Measurements from ENCODE around the gene GTPBP4. TPM values are rescaled to one million over a fixed set of nuclear protein-coding genes. Genes with fewer than 3 reads are reported as not detected.

Gene GTPBP4
- total RNA-seq, 1 experiment from 2014 or later = 111 TPM

GRCh38 chr10:970311-971149 lies 17.7 kb upstream of the GTPBP4 start:
- ChIA-PET POLR2A (no interaction called here), RAD21 (ENCODE audit: low non-redundant PET in 1 of 2, low total read pairs in 2 of 2, uncharacterized antibody in 2 of 2, unreplicated experiment in 2 of 2) (no interaction called here), CTCF (no interaction called here)
- ATAC-seq (no peak), DNase-seq (ENCODE audit: low read depth, low spot score) (no peak)
- intact Hi-C loops (cut with micrococcal nuclease) = no loop called here
- no peak overlapping the region for H3K27ac ChIP-seq (ENCODE audit: low read depth, low read length)
- no peak overlapping the region for H3K4me3 ChIP-seq (replicated peaks in 1 of 2; ENCODE audit: low read depth in 1 of 2, low read length in 2 of 2)
- no peak overlapping the region for H2AFZ ChIP-seq (ENCODE audit: low read depth, low read length, poor library complexity, severe bottlenecking)
- no peaks in the 10 kb centered on the region for H3K4me1 ChIP-seq (ENCODE audit: control insufficient read depth in 1 of 2, insufficient read depth in 2 of 2, low read length in 2 of 2)
- H4K20me1 ChIP-seq (ENCODE audit: insufficient read depth) = no peaks in the 10 kb centered on the region
- H3K27me3 ChIP-seq (ENCODE audit: insufficient read depth, low read length) = no peaks in the 10 kb centered on the region; the same call in 1 of the 2 replicates
- H3K9ac ChIP-seq (ENCODE audit: low read length) = no peak overlapping the region
- no peaks in the 10 kb centered on the region for H3K79me2 ChIP-seq (ENCODE audit: insufficient read depth, low read length)
- no peaks in the 10 kb centered on the region for H3K9me2 ChIP-seq (ENCODE audit: insufficient read depth)
- no TSS peak for BruUV-seq (replicated peaks)
- no peak overlapping the region for H3K4me2 ChIP-seq (ENCODE audit: low read length)
- H3K36me3 ChIP-seq (ENCODE audit: control insufficient read depth in 1 of 2, insufficient read depth in 2 of 2, low read length in 2 of 2) = no peaks in the 10 kb centered on the region
- H3K9me3 ChIP-seq (ENCODE audit: control insufficient read depth in 1 of 2, insufficient read depth in 1 of 2, low read depth in 1 of 2, low read length in 2 of 2) = no peaks in the 10 kb centered on the region
- no peak for TF ChIP-seq EGR1 (IDR thresholded peaks at IDR 0.05; ENCODE audit: low read depth)
- no peak for TF ChIP-seq POLR2A (IDR thresholded peaks at IDR 0.05; ENCODE audit: borderline replicate concordance, extremely low read depth, insufficient read depth, insufficient read length)
- no peak for TF ChIP-seq TCF7L2 (IDR thresholded peaks at IDR 0.05; ENCODE audit: borderline replicate concordance, extremely low read depth, insufficient read depth, insufficient read length)
- TF ChIP-seq JUND (IDR thresholded peaks at IDR 0.05) = no peak
- TF ChIP-seq YY1 (IDR thresholded peaks at IDR 0.05; ENCODE audit: extremely low read depth, insufficient replicate concordance, low read depth, low read length) = no peak
- no peak for TF ChIP-seq FOSL1 (IDR thresholded peaks at IDR 0.05; ENCODE audit: low read depth)
- TF ChIP-seq SP1 (IDR thresholded peaks at IDR 0.05; ENCODE audit: low read depth) = no peak
- no peak for TF ChIP-seq RAD21 (IDR thresholded peaks at IDR 0.05; ENCODE audit: low read depth)
- TF ChIP-seq ZNF274 (IDR thresholded peaks at IDR 0.05; ENCODE audit: low read depth, low read length) = no peak
- no peak for TF ChIP-seq ELF1 (IDR thresholded peaks at IDR 0.05; ENCODE audit: borderline replicate concordance, low read depth)
- no peak for TF ChIP-seq MAX (IDR thresholded peaks at IDR 0.05)
- TF ChIP-seq CTCF (IDR thresholded peaks at IDR 0.05 in 2 of 3, conservative IDR thresholded peaks at IDR 0.05 in 1 of 3; ENCODE audit: borderline replicate concordance in 1 of 3, insufficient read depth in 1 of 3, low read depth in 2 of 3, low read length in 2 of 3) = no peak
- no peak for TF ChIP-seq REST (IDR thresholded peaks at IDR 0.05; ENCODE audit: low read depth)
